MM.1S (cell line): Measurements from ENCODE around the gene CNNM4.

Experiments used
- DNase-seq: peaks from one replicate; pipeline ENCODE4 v3.0.0-alpha.2; 2015
- H2AFZ ChIP-seq: fragments of 300-600 bp; sonication (generic); 2 replicates; pipeline ENCODE4 v1.6.0; 2016; ENCODE audit warnings: antibody characterized with exemption, low read length
- H3F3A ChIP-seq: fragments of 300-600 bp; sonication (generic); 2 replicates; pipeline ENCODE4 v1.6.1; 2016; ENCODE audit warnings: mild to moderate bottlenecking, antibody characterized with exemption, low read length, moderate library complexity, mixed read lengths; ENCODE audit not compliant: insufficient read depth
- H3K27ac ChIP-seq: fragments of 300-600 bp; sonication (generic); 2 replicates; pipeline ENCODE4 v1.5.1; 2016; ENCODE audit warnings: mild to moderate bottlenecking, low read length
- H3K27me3 ChIP-seq: fragments of 300-600 bp; sonication (generic); replicated peaks from 2 replicates; pipeline ENCODE4 v1.6.0; 2016; ENCODE audit warnings: low read length; ENCODE audit not compliant: insufficient read depth
- H3K36me3 ChIP-seq: fragments of 300-600 bp; sonication (generic); replicated peaks from 2 replicates; pipeline ENCODE4 v1.6.1; 2016; ENCODE audit warnings: mild to moderate bottlenecking, low read length, mixed read lengths; ENCODE audit not compliant: insufficient read depth
- H3K4me1 ChIP-seq: fragments of 300-600 bp; sonication (generic); 2 replicates; pipeline ENCODE4 v1.6.1; 2016; ENCODE audit warnings: low read length, mixed read lengths
- H3K4me2 ChIP-seq: fragments of 300-600 bp; sonication (generic); 2 replicates; pipeline ENCODE4 v1.6.0; 2016; ENCODE audit warnings: low read depth, low read length
- H3K4me3 ChIP-seq: fragments of 300-600 bp; sonication (generic); 2 replicates; pipeline ENCODE4 v1.5.1; 2016; ENCODE audit warnings: low read length, mixed read lengths
- H3K79me2 ChIP-seq: fragments of 300-600 bp; sonication (generic); 2 replicates; pipeline ENCODE4 v1.6.1; 2016; ENCODE audit warnings: mixed run types, low read length, mixed read lengths
- H3K9ac ChIP-seq: fragments of 300-600 bp; sonication (generic); 2 replicates; pipeline ENCODE4 v1.6.1; 2016; ENCODE audit warnings: low read length, mixed read lengths
- H3K9me2 ChIP-seq: fragments of 300-600 bp; sonication (generic); replicated peaks from 2 replicates; pipeline ENCODE4 v1.6.1; 2016; ENCODE audit warnings: mild to moderate bottlenecking, low read length, mixed read lengths; ENCODE audit not compliant: insufficient read depth
- H3K9me3 ChIP-seq: fragments of 300-600 bp; sonication (generic); replicated peaks from 2 replicates; pipeline ENCODE4 v1.6.1; 2016; ENCODE audit warnings: mild to moderate bottlenecking, low read length, mixed read lengths; ENCODE audit not compliant: insufficient read depth
- H4K20me1 ChIP-seq: fragments of 300-600 bp; sonication (generic); 2 replicates; pipeline ENCODE4 v1.6.1; 2016; ENCODE audit warnings: mild to moderate bottlenecking, low read length, moderate library complexity, mixed read lengths; ENCODE audit not compliant: insufficient read depth
- CTCF ChIP-seq: fragments of 300-600 bp; sonication (generic); IDR thresholded peaks from 2 replicates; pipeline ENCODE4 v1.5.1; 2016; ENCODE audit warnings: antibody characterized with exemption, low read length, mixed read lengths
- EZH2 ChIP-seq: fragments of 300-600 bp; sonication (generic); optimal IDR thresholded peaks from 2 replicates; pipeline ENCODE3; 2017; ENCODE audit warnings: low read depth, mild to moderate bottlenecking, antibody characterized with exemption, low read length, mixed read lengths
- EZH2phosphoT487 ChIP-seq: fragments of 300-600 bp; sonication (generic); IDR thresholded peaks from 2 replicates; pipeline ENCODE4 v1.6.1; 2018; ENCODE audit warnings: antibody characterized with exemption, low read length

The CNNM4 gene

DNA sequence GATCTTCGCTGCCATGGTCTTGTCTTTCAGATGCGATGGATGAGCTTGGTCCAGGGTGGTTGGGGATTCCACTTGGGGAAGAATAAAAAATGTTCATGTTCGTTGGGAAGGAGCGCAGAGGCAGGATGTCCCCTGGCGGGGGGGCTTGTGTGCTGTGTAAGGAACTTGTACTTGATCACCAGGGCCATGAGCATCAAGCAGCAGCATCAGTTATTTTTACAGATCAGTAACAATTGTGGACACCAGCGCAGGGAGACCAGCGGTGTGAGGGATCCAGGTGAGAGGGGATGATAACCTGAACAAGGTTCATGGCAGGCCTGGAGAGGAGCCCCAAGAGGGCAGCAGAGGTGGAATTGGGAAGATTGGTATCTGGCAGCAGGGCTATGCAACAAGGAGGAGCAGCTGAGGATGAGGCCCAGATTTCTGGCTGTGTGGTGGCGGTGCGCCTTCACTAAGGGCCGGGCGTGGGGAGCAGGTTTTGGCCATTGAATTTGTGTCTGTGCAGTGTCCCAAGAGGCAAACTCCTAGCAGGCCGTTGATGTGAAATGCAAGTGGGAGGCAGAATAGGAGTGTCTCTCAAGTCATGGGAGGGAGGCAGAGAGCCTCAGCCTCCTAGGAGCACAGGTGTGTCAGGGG, 59.3 kb downstream of the CNNM4 start:
- no peaks in the 10 kb centered on the region for H3K27me3 ChIP-seq
- TF ChIP-seq EZH2phosphoT487 (no peak), CTCF (no peak), EZH2 (no peak)
- H3F3A ChIP-seq, result peaks cover 6% of the 10 kb centered on the region; the same call in 1 of the 2 replicates
- no peak overlapping the region for H3K4me2 ChIP-seq
- no peaks in the 10 kb centered on the region for H3K9me2 ChIP-seq
- H3K79me2 ChIP-seq, result peaks cover 78% of the 10 kb centered on the region
- H3K27ac ChIP-seq, result no peak overlapping the region
- H3K36me3 ChIP-seq, result peaks cover 3% of the 10 kb centered on the region; the same call in 1 of the 2 replicates
- no peak overlapping the region for H3K4me3 ChIP-seq
- H3K4me1 ChIP-seq, result peaks cover 22% of the 10 kb centered on the region
- no peak for DNase-seq
- H4K20me1 ChIP-seq, result 0 out of 2 replicates have a peak, but pooled peaks cover 7% of the 10 kb centered on the region
- no peaks in the 10 kb centered on the region for H3K9me3 ChIP-seq
- H2AFZ ChIP-seq, result no peak overlapping the region
- no peak overlapping the region for H3K9ac ChIP-seq

GRCh38 chr2:96821113-96821675, 60.5 kb downstream of the CNNM4 start:
- peaks cover 20% of the 10 kb centered on the region; the same call in 1 of the 2 replicates for H3K4me1 ChIP-seq
- no peak for DNase-seq
- H3F3A ChIP-seq, result peaks cover 3% of the 10 kb centered on the region; the same call in 1 of the 2 replicates
- H3K27me3 ChIP-seq, result no peaks in the 10 kb centered on the region
- H3K9me3 ChIP-seq, result no peaks in the 10 kb centered on the region
- no peak overlapping the region for H3K9ac ChIP-seq
- H2AFZ ChIP-seq, result no peak overlapping the region
- TF ChIP-seq EZH2 (no peak), CTCF (no peak), EZH2phosphoT487 (no peak)
- H3K4me2 ChIP-seq, result no peak overlapping the region
- H3K9me2 ChIP-seq, result no peaks in the 10 kb centered on the region
- peaks cover 83% of the 10 kb centered on the region for H3K79me2 ChIP-seq
- H3K27ac ChIP-seq, result no peak overlapping the region
- peaks cover 3% of the 10 kb centered on the region; the same call in 1 of the 2 replicates for H3K36me3 ChIP-seq
- H4K20me1 ChIP-seq, result 0 out of 2 replicates have a peak, but pooled peaks cover 7% of the 10 kb centered on the region
- H3K4me3 ChIP-seq, result no peak overlapping the region

GRCh38 chr2:96822786-96823185, 62.1 kb downstream of the CNNM4 start:
- Histone ChIP-seq H3K27me3 (no peaks in the 10 kb centered on the region), H3K36me3 (peaks cover 7% of the 10 kb centered on the region), H3K9ac (no peak overlapping the region), H3K27ac (no peak overlapping the region), H3K4me1 (peaks cover 14% of the 10 kb centered on the region; the same call in 1 of the 2 replicates), H3K79me2 (peaks cover 79% of the 10 kb centered on the region), H3K4me2 (no peak overlapping the region), H4K20me1 (0 out of 2 replicates have a peak, but pooled peaks cover 7% of the 10 kb centered on the region), H3K9me2 (no peaks in the 10 kb centered on the region), H3K4me3 (no peak overlapping the region), H2AFZ (no peak overlapping the region), H3K9me3 (no peaks in the 10 kb centered on the region), H3F3A (peaks cover 6% of the 10 kb centered on the region; the same call in 1 of the 2 replicates)
- no peak for TF ChIP-seq CTCF
- no peak for TF ChIP-seq EZH2phosphoT487
- TF ChIP-seq EZH2, result no peak
- DNase-seq, result no peak
